GM18505 (cell line): ENCODE measurements around the gene RPTOR.

Source experiments
- ATAC-seq: cut with Tn5 transposase; IDR thresholded peaks from one replicate; pipeline ENCODE4 v1.9.1; 2021; ENCODE audit not compliant: unreplicated experiment
- POLR2A ChIP-seq: IDR thresholded peaks from 4 replicates; pipeline ENCODE4 v1.6.1; 2011; ENCODE audit warnings: borderline replicate concordance; ENCODE audit not compliant: insufficient read depth, insufficient read length; ENCODE audit errors: extremely low read depth

RPTOR gene

GRCh38 chr17:80978499-80979497 is 434.2 kb downstream of the RPTOR start:
- no peak for ATAC-seq
- TF ChIP-seq POLR2A, result no peak

- no peak for TF ChIP-seq POLR2A
- no peak for ATAC-seq
Measured at GRCh38 chr17:80979547-80980378, 435.1 kb downstream of the RPTOR start.

- TF ChIP-seq POLR2A, result no peak
- no peak for ATAC-seq
Measured at GRCh38 chr17:80980397-80981061, 435.9 kb downstream of the RPTOR start.

GRCh38 chr17:80981062-80981902 is 436.6 kb downstream of the RPTOR start:
- ATAC-seq, result no peak
- TF ChIP-seq POLR2A, result no peak

GRCh38 chr17:80981929-80982425 is 437.3 kb downstream of the RPTOR start:
- no peak for TF ChIP-seq POLR2A
- no peak for ATAC-seq

- TF ChIP-seq POLR2A, result no peak
- ATAC-seq, result no peak
Measured at GRCh38 chr17:80982426-80982974, 437.9 kb downstream of the RPTOR start.

- no peak for ATAC-seq
- TF ChIP-seq POLR2A, result no peak
Measured at GRCh38 chr17:80983545-80983944, 438.9 kb downstream of the RPTOR start.

GRCh38 chr17:80984749-80985148 is 440.1 kb downstream of the RPTOR start:
- TF ChIP-seq POLR2A, result no peak
- ATAC-seq, result no peak

GRCh38 chr17:80986046-80986445 is 441.4 kb downstream of the RPTOR start:
- no peak for TF ChIP-seq POLR2A
- ATAC-seq, result no peak

- no peak for TF ChIP-seq POLR2A
- no peak for ATAC-seq
Measured at GRCh38 chr17:80986816-80987475, 442.3 kb downstream of the RPTOR start.

GRCh38 chr17:80987941-80988461 is 443.4 kb downstream of the RPTOR start:
- TF ChIP-seq POLR2A, result no peak
- ATAC-seq, result no peak
